GM15510 (cell line): ENCODE measurements around the gene MXI1.

Experiments used
- POLR2A ChIP-seq: IDR thresholded peaks from 3 replicates; pipeline ENCODE4 v1.6.1; 2011; ENCODE audit warnings: borderline replicate concordance; ENCODE audit not compliant: insufficient read length; ENCODE audit errors: extremely low read depth

MXI1 gene

DNA sequence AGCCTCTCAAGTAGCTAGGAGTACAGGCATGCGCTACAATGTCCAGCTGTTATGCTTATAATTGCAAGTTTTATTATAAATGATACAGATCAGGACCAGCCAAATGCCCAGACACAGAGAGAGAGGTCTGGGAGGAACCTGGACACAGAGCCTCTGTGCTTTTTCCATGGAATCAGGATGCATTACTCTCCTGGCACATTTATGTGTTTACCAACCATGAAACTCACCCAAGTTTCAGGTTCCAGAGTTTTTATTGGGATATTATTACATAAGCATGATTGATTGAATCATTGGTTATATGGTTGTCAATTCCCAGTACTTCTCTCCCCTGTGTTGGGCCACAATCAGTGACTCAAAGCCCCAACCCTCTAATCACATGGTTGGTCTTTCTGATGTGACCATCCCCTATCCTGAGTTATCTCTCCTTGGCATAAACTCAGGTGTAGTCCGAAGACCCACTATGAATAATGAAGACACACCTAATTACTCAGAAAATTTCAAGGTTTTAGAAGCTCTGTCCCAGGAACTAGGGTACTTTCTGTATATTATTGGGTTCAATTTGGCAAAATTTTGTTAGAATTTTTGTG is 30.6 kb downstream of the MXI1 start:
- TF ChIP-seq POLR2A: no peak

- no peak for TF ChIP-seq POLR2A
These were observed 32.5 kb downstream of the MXI1 start for GRCh38 chr10:110239892-110240291.

GRCh38 chr10:110241407-110241806 is 34.0 kb downstream of the MXI1 start:
- TF ChIP-seq POLR2A: no peak

DNA sequence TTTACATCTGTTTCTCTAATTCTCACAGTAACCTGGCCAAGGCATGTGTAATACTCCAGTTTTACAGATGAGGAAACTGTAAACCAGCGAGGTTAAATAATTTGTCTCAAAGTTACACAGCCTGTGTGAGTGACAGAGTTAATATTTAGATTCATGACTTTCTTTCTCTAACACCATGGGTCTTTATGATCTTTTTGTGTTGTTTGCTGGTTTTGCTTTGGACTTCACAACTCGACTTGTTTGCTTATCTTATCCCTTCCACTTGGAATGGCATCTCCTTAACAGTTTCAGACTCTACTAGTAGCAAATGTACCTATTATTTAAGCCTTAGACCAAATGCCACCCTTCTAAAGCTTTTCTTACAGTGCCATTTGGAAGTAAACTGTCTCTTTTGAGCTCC is 34.4 kb downstream of the MXI1 start:
- no peak for TF ChIP-seq POLR2A

- no peak for TF ChIP-seq POLR2A
These were observed 35.1 kb downstream of the MXI1 start for GRCh38 chr10:110242511-110242910.

DNA sequence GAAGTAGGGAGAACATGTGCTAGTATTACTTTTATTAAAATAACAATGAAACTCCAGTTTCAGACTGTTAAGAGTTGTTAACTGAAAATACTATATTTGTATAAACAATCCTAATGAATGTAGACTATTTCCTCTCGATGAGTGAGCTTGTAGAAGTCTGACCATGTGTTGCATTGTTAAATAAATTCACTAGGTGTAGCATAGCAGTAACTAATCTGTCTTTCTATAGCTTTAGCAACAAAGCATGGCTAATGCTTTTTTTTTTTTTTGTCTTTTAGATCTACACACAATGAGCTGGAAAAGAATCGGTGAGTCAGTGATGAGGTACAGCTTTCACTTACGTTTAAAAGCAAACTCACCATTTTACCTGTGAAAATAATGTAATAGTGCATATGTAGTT is 37.1 kb downstream of the MXI1 start:
- TF ChIP-seq POLR2A: no peak

DNA sequence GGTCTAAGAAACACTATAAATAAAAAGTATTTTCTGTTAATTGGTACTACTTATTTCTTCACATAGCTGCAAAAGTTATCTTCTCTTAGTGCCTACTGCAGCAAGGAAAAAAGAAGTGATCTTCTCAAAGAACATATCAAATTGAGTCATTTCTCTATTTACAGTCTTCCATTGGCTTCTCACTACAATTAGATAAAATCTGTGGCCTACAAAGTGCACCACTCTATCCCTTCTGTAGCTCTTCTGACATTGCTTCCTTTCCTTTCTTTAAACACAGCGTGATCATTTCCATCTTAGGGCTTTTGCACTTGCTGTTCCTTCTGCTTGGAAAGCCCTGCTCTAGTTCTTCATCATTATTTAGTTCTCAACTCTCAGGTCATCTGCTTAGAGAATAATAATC is 44.7 kb downstream of the MXI1 start:
- TF ChIP-seq POLR2A: no peak

- no peak for TF ChIP-seq POLR2A
These were observed 47.1 kb downstream of the MXI1 start for GRCh38 chr10:110254467-110254866.

GRCh38 chr10:110258542-110258941 is 51.1 kb downstream of the MXI1 start:
- TF ChIP-seq POLR2A: no peak

DNA sequence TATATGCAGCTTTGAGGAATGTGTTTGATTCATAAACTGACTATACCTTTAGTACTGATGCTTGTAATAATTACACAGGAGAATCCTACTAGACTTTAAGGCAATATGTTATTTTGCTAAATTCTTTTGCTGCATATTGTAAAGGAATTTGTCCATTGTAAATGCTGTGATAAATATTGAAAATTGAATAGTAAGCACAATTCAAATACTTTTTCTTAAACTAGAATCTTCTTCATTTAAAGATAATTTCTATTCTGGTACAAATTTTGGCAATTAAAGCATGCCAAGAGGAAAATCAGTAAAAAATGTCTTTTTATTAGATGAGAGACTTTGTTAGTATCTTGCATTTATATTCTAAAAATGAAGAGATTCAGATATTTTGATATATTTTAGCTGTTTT is 51.9 kb downstream of the MXI1 start:
- TF ChIP-seq POLR2A: no peak

DNA sequence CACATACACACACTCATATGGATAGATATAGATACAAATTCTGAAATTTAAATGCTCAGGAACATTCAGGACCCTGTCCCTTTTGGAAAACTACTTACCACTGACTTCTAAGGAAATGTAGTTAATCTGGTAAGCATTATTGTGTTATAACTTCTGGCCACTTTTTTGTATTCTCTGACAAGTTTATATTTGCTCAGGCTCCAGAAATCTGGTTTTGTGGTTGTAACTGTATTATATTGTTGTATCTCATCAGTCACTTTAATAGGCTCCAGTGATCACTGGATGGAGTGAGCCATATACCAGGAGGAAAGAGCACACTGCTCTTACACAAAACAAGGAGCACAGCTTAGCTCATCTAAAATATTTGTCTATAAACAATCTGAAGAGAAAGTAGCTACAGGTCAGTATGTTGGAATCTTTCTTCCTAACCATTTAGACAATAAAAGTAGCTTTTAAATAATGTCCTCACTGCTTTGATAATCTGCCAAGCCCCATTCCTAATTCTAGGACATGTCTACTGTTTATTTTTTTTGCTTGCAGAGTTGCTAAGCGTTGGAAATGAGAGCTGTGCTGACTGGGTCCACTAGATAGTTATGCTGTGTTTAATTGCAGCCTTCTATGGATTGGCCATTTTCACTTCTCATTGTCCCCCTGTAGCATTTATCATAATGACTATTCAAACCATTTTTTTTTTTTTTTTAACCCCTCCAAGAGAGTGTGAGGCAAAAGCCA is 53.5 kb downstream of the MXI1 start:
- no peak for TF ChIP-seq POLR2A

GRCh38 chr10:110263164-110263563 is 55.8 kb downstream of the MXI1 start:
- TF ChIP-seq POLR2A: no peak

- TF ChIP-seq POLR2A: no peak
These were observed 58.3 kb downstream of the MXI1 start for GRCh38 chr10:110265573-110266193.

DNA sequence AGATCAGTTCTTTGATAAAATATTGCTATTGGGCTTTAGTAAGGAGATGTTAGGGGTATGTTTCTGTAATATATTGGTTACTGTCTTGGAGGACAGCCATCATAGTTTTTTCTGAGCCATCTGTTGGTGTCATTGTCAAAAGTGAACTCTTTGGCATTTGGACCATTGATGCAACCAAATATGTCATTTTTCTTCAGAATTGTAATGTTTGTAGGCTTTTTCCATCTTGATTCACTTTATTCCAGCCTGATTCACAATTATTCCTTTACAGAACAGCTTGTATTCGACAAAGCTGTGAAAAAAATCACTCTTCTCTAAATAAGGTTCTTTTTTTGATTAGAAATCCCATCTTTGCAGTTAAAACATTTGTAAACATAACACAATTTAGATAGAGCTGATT is 59.9 kb downstream of the MXI1 start:
- TF ChIP-seq POLR2A: no peak

DNA sequence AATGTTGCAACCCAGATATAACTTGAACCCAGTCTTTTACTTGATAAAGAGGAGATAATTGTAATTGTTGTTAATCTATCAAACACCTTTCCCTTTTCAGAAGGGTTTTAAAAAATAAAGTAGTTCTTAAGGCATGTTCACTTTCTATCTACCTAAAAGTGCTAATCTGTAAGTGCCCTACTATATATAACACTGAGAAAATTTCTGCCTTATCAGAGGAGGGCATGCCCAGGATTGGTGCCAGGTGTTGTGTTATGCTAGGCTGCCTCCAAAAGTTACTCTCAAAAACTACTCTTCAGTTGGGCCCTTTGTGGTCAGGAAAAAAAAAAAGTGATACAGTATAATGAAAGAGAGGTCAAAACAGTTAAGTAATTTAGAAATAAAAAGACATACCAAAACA is 61.0 kb downstream of the MXI1 start:
- TF ChIP-seq POLR2A: no peak

DNA sequence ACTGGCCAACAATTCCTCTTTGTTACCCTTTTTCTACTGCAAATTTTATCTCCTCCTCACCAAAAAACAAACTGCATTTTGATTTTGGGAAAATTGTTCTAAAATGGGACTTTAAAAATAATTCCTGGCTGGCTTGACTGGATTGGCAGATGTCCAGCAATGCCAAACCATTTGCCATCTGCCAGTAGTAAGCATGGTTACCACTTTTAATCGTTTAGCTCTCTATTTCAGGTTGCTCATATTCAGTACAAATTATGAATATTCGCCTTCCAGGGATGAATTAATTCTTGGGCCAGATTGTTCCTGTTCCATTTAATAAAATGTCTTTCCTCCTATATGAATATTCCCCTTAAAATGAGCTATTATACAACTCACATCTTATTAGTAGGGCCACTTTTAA is 61.6 kb downstream of the MXI1 start:
- no peak for TF ChIP-seq POLR2A
